ENCODE results near the gene KATNA1. TPM values are rescaled to one million over a fixed set of nuclear protein-coding genes. Genes with fewer than 3 reads are reported as not detected.
A peak's percentile ranks its signal among the peaks of the same experiment; 100 is the strongest.

KATNA1 gene
- total RNA-seq, 1 experiment from 2014 or later = 21.3 TPM

- DNase-seq (ENCODE audit: low read depth) = peak; percentile 16
These were observed 19.5 kb downstream of the KATNA1 start for GRCh38 chr6:149628875-149629510.

GRCh38 chr6:149627672-149628071, 20.8 kb downstream of the KATNA1 start:
- no peak for DNase-seq (ENCODE audit: low read depth)
- in situ Hi-C loops (cut with HindIII; ENCODE audit: low pct_unique_long_range_greater_than_20kb, low sequenced_read_pairs) = no loop called here

More at GRCh38 chr6:149628875-149629510, 19.5 kb downstream of the KATNA1 start:
- in situ Hi-C loops (cut with HindIII; ENCODE audit: low pct_unique_long_range_greater_than_20kb, low sequenced_read_pairs) = no loop called here

GRCh38 chr6:149615805-149616204, 32.7 kb downstream of the KATNA1 start:
- in situ Hi-C loops (cut with HindIII; ENCODE audit: low pct_unique_long_range_greater_than_20kb, low sequenced_read_pairs) = no loop called here
- DNase-seq (ENCODE audit: low read depth) = no peak

- DNase-seq (ENCODE audit: low read depth) = no peak
- in situ Hi-C loops (cut with HindIII; ENCODE audit: low pct_unique_long_range_greater_than_20kb, low sequenced_read_pairs) = no loop called here
These were observed 34.2 kb downstream of the KATNA1 start for GRCh38 chr6:149614337-149614736.

- in situ Hi-C loops (cut with HindIII; ENCODE audit: low pct_unique_long_range_greater_than_20kb, low sequenced_read_pairs) = no loop called here
These were observed 40.0 kb downstream of the KATNA1 start for GRCh38 chr6:149608381-149608982.

GRCh38 chr6:149600508-149600907, 48.0 kb downstream of the KATNA1 start:
- no peak for DNase-seq (ENCODE audit: low read depth)
- in situ Hi-C loops (cut with HindIII; ENCODE audit: low pct_unique_long_range_greater_than_20kb, low sequenced_read_pairs) = no loop called here

More at GRCh38 chr6:149608381-149608982, 40.0 kb downstream of the KATNA1 start:
- DNase-seq (ENCODE audit: low read depth) = no peak

GRCh38 chr6:149593408-149593807, 55.1 kb downstream of the KATNA1 start:
- peak; percentile 41 for DNase-seq (ENCODE audit: low read depth)
- in situ Hi-C loops (cut with HindIII; ENCODE audit: low pct_unique_long_range_greater_than_20kb, low sequenced_read_pairs) = no loop called here

GRCh38 chr6:149592983-149593382, 55.5 kb downstream of the KATNA1 start:
- in situ Hi-C loops (cut with HindIII; ENCODE audit: low pct_unique_long_range_greater_than_20kb, low sequenced_read_pairs) = no loop called here
- no peak for DNase-seq (ENCODE audit: low read depth)

- DNase-seq (ENCODE audit: low read depth) = no peak
- in situ Hi-C loops (cut with HindIII; ENCODE audit: low pct_unique_long_range_greater_than_20kb, low sequenced_read_pairs) = no loop called here
These were observed 62.4 kb downstream of the KATNA1 start for GRCh38 chr6:149586149-149586548.

GRCh38 chr6:149581349-149581748, 67.2 kb downstream of the KATNA1 start:
- DNase-seq (ENCODE audit: low read depth) = no peak
- in situ Hi-C loops (cut with HindIII; ENCODE audit: low pct_unique_long_range_greater_than_20kb, low sequenced_read_pairs) = no loop called here

- in situ Hi-C loops (cut with HindIII; ENCODE audit: low pct_unique_long_range_greater_than_20kb, low sequenced_read_pairs) = no loop called here
These were observed 67.6 kb downstream of the KATNA1 start for GRCh38 chr6:149580880-149581279.

GRCh38 chr6:149567945-149568585, 80.4 kb downstream of the KATNA1 start:
- DNase-seq (ENCODE audit: low read depth) = no peak

More at GRCh38 chr6:149580880-149581279, 67.6 kb downstream of the KATNA1 start:
- no peak for DNase-seq (ENCODE audit: low read depth)

GRCh38 chr6:149567194-149567586, 81.3 kb downstream of the KATNA1 start:
- DNase-seq (ENCODE audit: low read depth) = no peak
- in situ Hi-C loops (cut with HindIII; ENCODE audit: low pct_unique_long_range_greater_than_20kb, low sequenced_read_pairs) = no loop called here

More at GRCh38 chr6:149567945-149568585, 80.4 kb downstream of the KATNA1 start:
- in situ Hi-C loops (cut with HindIII; ENCODE audit: low pct_unique_long_range_greater_than_20kb, low sequenced_read_pairs) = no loop called here

- in situ Hi-C loops (cut with HindIII; ENCODE audit: low pct_unique_long_range_greater_than_20kb, low sequenced_read_pairs) = no loop called here
- peak; percentile 64 for DNase-seq (ENCODE audit: low read depth)
These were observed 81.9 kb downstream of the KATNA1 start for GRCh38 chr6:149566410-149567193.

GRCh38 chr6:149565527-149566409, 82.7 kb downstream of the KATNA1 start, which contains the start of gene GINM1:
GINM1 (plus strand) TSS chr6:149566375; CDS start chr6:149566415, 40 bp downstream.
- DNase-seq (ENCODE audit: low read depth) = peak; percentile 93
- in situ Hi-C loops (cut with HindIII; ENCODE audit: low pct_unique_long_range_greater_than_20kb, low sequenced_read_pairs) = no loop called here

- DNase-seq (ENCODE audit: low read depth) = no peak
- in situ Hi-C loops (cut with HindIII; ENCODE audit: low pct_unique_long_range_greater_than_20kb, low sequenced_read_pairs) = no loop called here
These were observed 84.6 kb downstream of the KATNA1 start for GRCh38 chr6:149563928-149564325.

GRCh38 chr6:149563203-149563927, 85.1 kb downstream of the KATNA1 start:
- no peak for DNase-seq (ENCODE audit: low read depth)
- in situ Hi-C loops (cut with HindIII; ENCODE audit: low pct_unique_long_range_greater_than_20kb, low sequenced_read_pairs) = no loop called here

All from Caki2 (cell line).